HepG2 (cell line): ENCODE measurements around the gene SPRED3. TPM values are rescaled to one million over a fixed set of nuclear protein-coding genes. Genes with fewer than 3 reads are reported as not detected.
A peak's percentile ranks its signal among the peaks of the same experiment; 100 is the strongest.

ENCODE experiments used
- AHDC1 ChIP-seq: sonication (generic); formaldehyde crosslinking; IDR thresholded peaks from 2 replicates; pipeline ENCODE4 v1.5.1; 2020; ENCODE audit warnings: mild to moderate bottlenecking, missing genetic modification reagents, borderline replicate concordance
- ARNT2 ChIP-seq: sonication (generic); formaldehyde crosslinking; IDR thresholded peaks from 2 replicates; pipeline ENCODE4 v1.8.0; 2022; ENCODE audit warnings: mild to moderate bottlenecking, low read depth, missing genetic modification reagents, moderate library complexity
- CBFB ChIP-seq: sonication (generic); formaldehyde crosslinking; IDR thresholded peaks from 2 replicates; pipeline ENCODE4 v1.4.0; 2020; ENCODE audit warnings: missing genetic modification reagents
- GTF3A ChIP-seq: sonication (generic); formaldehyde crosslinking; conservative IDR thresholded peaks from 2 replicates; pipeline ENCODE4 v1.4.0; 2020; ENCODE audit warnings: mild to moderate bottlenecking, missing genetic modification reagents
- KAT8 ChIP-seq: IDR thresholded peaks from 2 replicates; pipeline ENCODE4 v1.6.1; 2016; ENCODE audit warnings: missing genetic modification reagents, missing compliant biosample characterization
- KDM3A ChIP-seq: IDR thresholded peaks from 2 replicates; pipeline ENCODE4 v1.6.1; 2018; ENCODE audit warnings: low read depth, missing compliant biosample characterization
- KLF11 ChIP-seq: IDR thresholded peaks from 2 replicates; pipeline ENCODE4 v1.6.1; 2016; ENCODE audit warnings: missing compliant biosample characterization
- MAFF ChIP-seq: IDR thresholded peaks from 2 replicates; pipeline ENCODE4 v1.6.1; 2011; ENCODE audit warnings: low read depth, low read length, improper control_type of control experiment
- RAD21 ChIP-seq: fragments of 450-650 bp; formaldehyde crosslinking; IDR thresholded peaks from 2 replicates; pipeline ENCODE4 v1.5.0; 2020; ENCODE audit warnings: mild to moderate bottlenecking
- SNAI1 ChIP-seq: sonication (generic); formaldehyde crosslinking; IDR thresholded peaks from 2 replicates; pipeline ENCODE4 v1.5.0; 2020; ENCODE audit warnings: mild to moderate bottlenecking, missing genetic modification reagents, borderline replicate concordance
- STAG1 ChIP-seq: sonication (generic); formaldehyde crosslinking; IDR thresholded peaks from 2 replicates; pipeline ENCODE4 v1.4.0; 2020; ENCODE audit warnings: missing genetic modification reagents
- YEATS2 ChIP-seq: sonication (generic); formaldehyde crosslinking; IDR thresholded peaks from 2 replicates; pipeline ENCODE4 v1.4.0; 2020; ENCODE audit warnings: missing genetic modification reagents, borderline replicate concordance
- ZNF317 ChIP-seq: sonication (generic); formaldehyde crosslinking; IDR thresholded peaks from 2 replicates; pipeline ENCODE4 v1.5.0; 2020; ENCODE audit warnings: mild to moderate bottlenecking, missing genetic modification reagents
- ZNF382 ChIP-seq: sonication (generic); formaldehyde crosslinking; IDR thresholded peaks from 2 replicates; pipeline ENCODE4 v1.5.0; 2020; ENCODE audit warnings: missing genetic modification reagents, mild to moderate bottlenecking, borderline replicate concordance
- ZNF629 ChIP-seq: sonication (generic); formaldehyde crosslinking; conservative IDR thresholded peaks from 2 replicates; pipeline ENCODE4 v1.5.0; 2020; ENCODE audit warnings: missing genetic modification reagents
- polyA plus RNA-seq, 8 experiments: library from polyadenylated mRNA; depleted of rRNA in 3 of 8; stranded (reverse) in 7 of 8; unstranded in 1 of 8; fragments of >200 nt; fragmentation: Illumina TruSeq in 4 of 8; extraction: Trizol in 4 of 8; gene quantifications; 2 replicates each; pipeline versions ENCODE4 v1.2.1 to v1.2.3, GENCODE V29; 2011 to 2016; ENCODE audit warnings: low read depth in 4 of 8, missing spikeins in 1 of 8, mixed read lengths in 1 of 8; ENCODE audit not compliant: insufficient read depth in 1 of 8
- total RNA-seq, 5 experiments: library from RNA; depleted of rRNA; stranded (reverse); fragments of >200 nt; fragmentation: Illumina TruSeq; extraction: Trizol; gene quantifications; 2 replicates each; pipeline ENCODE4 v1.2.3, GENCODE V29; 2016; ENCODE audit warnings: low read depth in 1 of 5
- TF ChIP-seq, protein P1 (sequence below): sonication (generic); formaldehyde crosslinking; IDR thresholded peaks from 2 replicates; pipeline ENCODE4 v1.8.0; 2022; ENCODE audit warnings: mild to moderate bottlenecking, missing genetic modification reagents, moderate library complexity
- TF ChIP-seq, protein P2 (sequence below): sonication (generic); formaldehyde crosslinking; IDR thresholded peaks from 2 replicates; pipeline ENCODE4 v1.4.0; 2020; ENCODE audit warnings: missing genetic modification reagents
- TF ChIP-seq, protein P3 (sequence below): sonication (generic); formaldehyde crosslinking; IDR thresholded peaks from 2 replicates; pipeline ENCODE4 v1.5.1; 2020; ENCODE audit warnings: missing genetic modification reagents, mild to moderate bottlenecking, borderline replicate concordance
- TF ChIP-seq, protein P4 (sequence below): sonication (generic); formaldehyde crosslinking; IDR thresholded peaks from 2 replicates; pipeline ENCODE4 v1.5.0; 2020; ENCODE audit warnings: mild to moderate bottlenecking, missing genetic modification reagents

Gene SPRED3
- total and polyA plus RNA-seq, 2 of the 13 experiments (the other 11 are each of a cell fraction or from before 2014, with no cell fraction given), result 0.15 to 0.17 TPM

- TF ChIP-seq GTF3A (CRISPR knock-in tag), result peak; percentile 80; the same call in 1 of the 2 replicates
- 0 out of 2 replicates have a peak, but pooled peaks have one; percentile 18 for TF ChIP-seq ZNF629 (CRISPR knock-in tag)
- TF ChIP-seq AHDC1, result peak; percentile 35; the same call in 1 of the 2 replicates
- 0 out of 2 replicates have a peak, but pooled peaks have one; percentile 66 for TF ChIP-seq KLF11 (CRISPR knock-in tag)
- no peak; the same call in 1 of the 2 replicates for TF ChIP-seq RAD21
- TF ChIP-seq YEATS2, result peak; percentile 82; the same call in 1 of the 2 replicates
- TF ChIP-seq ARNT2 (CRISPR knock-in tag), result peak; percentile 94
- TF ChIP-seq, protein P1, sequence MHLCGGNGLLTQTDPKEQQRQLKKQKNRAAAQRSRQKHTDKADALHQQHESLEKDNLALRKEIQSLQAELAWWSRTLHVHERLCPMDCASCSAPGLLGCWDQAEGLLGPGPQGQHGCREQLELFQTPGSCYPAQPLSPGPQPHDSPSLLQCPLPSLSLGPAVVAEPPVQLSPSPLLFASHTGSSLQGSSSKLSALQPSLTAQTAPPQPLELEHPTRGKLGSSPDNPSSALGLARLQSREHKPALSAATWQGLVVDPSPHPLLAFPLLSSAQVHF, result no peak
- TF ChIP-seq MAFF, result no peak
- peak; percentile 86; the same call in 1 of the 2 replicates for TF ChIP-seq SNAI1
- peak; percentile 92 for TF ChIP-seq KAT8 (CRISPR knock-in tag)
- TF ChIP-seq ZNF317 (CRISPR knock-in tag), result peak; percentile 75
- TF ChIP-seq, protein P2, sequence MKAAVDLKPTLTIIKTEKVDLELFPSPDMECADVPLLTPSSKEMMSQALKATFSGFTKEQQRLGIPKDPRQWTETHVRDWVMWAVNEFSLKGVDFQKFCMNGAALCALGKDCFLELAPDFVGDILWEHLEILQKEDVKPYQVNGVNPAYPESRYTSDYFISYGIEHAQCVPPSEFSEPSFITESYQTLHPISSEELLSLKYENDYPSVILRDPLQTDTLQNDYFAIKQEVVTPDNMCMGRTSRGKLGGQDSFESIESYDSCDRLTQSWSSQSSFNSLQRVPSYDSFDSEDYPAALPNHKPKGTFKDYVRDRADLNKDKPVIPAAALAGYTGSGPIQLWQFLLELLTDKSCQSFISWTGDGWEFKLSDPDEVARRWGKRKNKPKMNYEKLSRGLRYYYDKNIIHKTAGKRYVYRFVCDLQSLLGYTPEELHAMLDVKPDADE (CRISPR knock-in tag), result no peak
- 0 out of 2 replicates have a peak, but pooled peaks have one; percentile 57 for TF ChIP-seq CBFB (CRISPR knock-in tag)
- TF ChIP-seq, protein P3, sequence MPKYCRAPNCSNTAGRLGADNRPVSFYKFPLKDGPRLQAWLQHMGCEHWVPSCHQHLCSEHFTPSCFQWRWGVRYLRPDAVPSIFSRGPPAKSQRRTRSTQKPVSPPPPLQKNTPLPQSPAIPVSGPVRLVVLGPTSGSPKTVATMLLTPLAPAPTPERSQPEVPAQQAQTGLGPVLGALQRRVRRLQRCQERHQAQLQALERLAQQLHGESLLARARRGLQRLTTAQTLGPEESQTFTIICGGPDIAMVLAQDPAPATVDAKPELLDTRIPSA, result no peak
- peak; percentile 85; the same call in 1 of the 2 replicates for TF ChIP-seq KDM3A (CRISPR knock-in tag)
- TF ChIP-seq STAG1 (CRISPR knock-in tag), result no peak
- TF ChIP-seq, protein P4, sequence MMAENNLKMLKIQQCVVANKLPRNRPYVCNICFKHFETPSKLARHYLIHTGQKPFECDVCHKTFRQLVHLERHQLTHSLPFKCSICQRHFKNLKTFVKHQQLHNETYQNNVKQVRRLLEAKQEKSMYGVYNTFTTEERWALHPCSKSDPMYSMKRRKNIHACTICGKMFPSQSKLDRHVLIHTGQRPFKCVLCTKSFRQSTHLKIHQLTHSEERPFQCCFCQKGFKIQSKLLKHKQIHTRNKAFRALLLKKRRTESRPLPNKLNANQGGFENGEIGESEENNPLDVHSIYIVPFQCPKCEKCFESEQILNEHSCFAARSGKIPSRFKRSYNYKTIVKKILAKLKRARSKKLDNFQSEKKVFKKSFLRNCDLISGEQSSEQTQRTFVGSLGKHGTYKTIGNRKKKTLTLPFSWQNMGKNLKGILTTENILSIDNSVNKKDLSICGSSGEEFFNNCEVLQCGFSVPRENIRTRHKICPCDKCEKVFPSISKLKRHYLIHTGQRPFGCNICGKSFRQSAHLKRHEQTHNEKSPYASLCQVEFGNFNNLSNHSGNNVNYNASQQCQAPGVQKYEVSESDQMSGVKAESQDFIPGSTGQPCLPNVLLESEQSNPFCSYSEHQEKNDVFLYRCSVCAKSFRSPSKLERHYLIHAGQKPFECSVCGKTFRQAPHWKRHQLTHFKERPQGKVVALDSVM (CRISPR knock-in tag), result no peak
- TF ChIP-seq ZNF382 (CRISPR knock-in tag), result no peak
These were observed 14.0 kb upstream of the SPRED3 start, which contains the start of gene PSMD8 (continued) for GRCh38 chr19:38374332-38375097.
